AG04450 (cell line): Measurements from ENCODE around the gene DARS1. TPM values are rescaled to one million over a fixed set of nuclear protein-coding genes. Genes with fewer than 3 reads are reported as not detected.

ENCODE experiments used
- CTCF ChIA-PET: fragments of 300-600, 350-600 bp; formaldehyde crosslinking; extraction: SDS; loops from one replicate; lab custom pipeline; 2022; ENCODE audit warnings: antibody characterized with exemption, inconsistent platforms; lab: Charles Lee
- POLR2A ChIA-PET: fragments of 350-600 bp; formaldehyde crosslinking; extraction: SDS; loops from one replicate; lab custom pipeline; 2021; ENCODE audit warnings: antibody characterized with exemption, inconsistent platforms; lab: Yijun Ruan, JAX
- DNase-seq: peaks from one replicate; pipeline ENCODE4 v3.0.0-alpha.2; 2011; ENCODE audit warnings: low read depth, low spot score
- H3K27ac ChIP-seq: one replicate; pipeline ENCODE4 v1.5.1; 2012; ENCODE audit warnings: low read depth, low read length, control low read depth
- H3K27me3 ChIP-seq: one replicate; pipeline ENCODE4 v1.6.0; 2012; ENCODE audit warnings: low read length; ENCODE audit not compliant: control insufficient read depth, insufficient read depth
- H3K4me3 ChIP-seq: 2 replicates; pipeline ENCODE4 v1.5.1; 2011; ENCODE audit warnings: mild to moderate bottlenecking, low read depth, low read length, control low read depth
- H3K9me3 ChIP-seq: 2 replicates; pipeline ENCODE4 v1.5.1; 2012; ENCODE audit warnings: low read length; ENCODE audit not compliant: control insufficient read depth, insufficient read depth
- CTCF ChIP-seq: IDR thresholded peaks from 2 replicates; pipeline ENCODE4 v1.5.1; 2011; ENCODE audit warnings: low read depth, low read length, control low read depth, inconsistent platforms
- polyA plus RNA-seq: library from polyadenylated mRNA; depleted of rRNA; stranded (reverse); fragments of >200 nt; gene quantifications from 2 replicates; pipeline ENCODE4 v1.2.3, GENCODE V29; 2011

DARS1 gene
- polyA plus RNA-seq, 1 experiment: 91.6 TPM

- CTCF ChIA-PET: no interaction called here
- H3K27ac ChIP-seq: no peak overlapping the region
- DNase-seq: no peak
- no peak for TF ChIP-seq CTCF
- POLR2A ChIA-PET: no interaction called here
- no peaks in the 10 kb centered on the region for H3K27me3 ChIP-seq
- H3K4me3 ChIP-seq: no peak overlapping the region
- no peaks in the 10 kb centered on the region for H3K9me3 ChIP-seq
Observed at GRCh38 chr2:135952891-135953290, 32.5 kb downstream of the DARS1 start.

- CTCF ChIA-PET: interaction anchor here (1.0 kb wide), 1 partner anchor 37 kb away, joined by 4 read pairs; no protein-coding TSS in a partner anchor
- DNase-seq: no peak
- Histone ChIP-seq H3K27ac (no peak overlapping the region), H3K4me3 (no peak overlapping the region), H3K27me3 (no peaks in the 10 kb centered on the region), H3K9me3 (no peaks in the 10 kb centered on the region)
- POLR2A ChIA-PET: no interaction called here
- no peak for TF ChIP-seq CTCF
Observed at GRCh38 chr2:135951041-135951583, 34.3 kb downstream of the DARS1 start.

GRCh38 chr2:135949451-135950234 is 35.8 kb downstream of the DARS1 start:
- TF ChIP-seq CTCF: no peak
- Histone ChIP-seq H3K27me3 (no peaks in the 10 kb centered on the region), H3K27ac (no peak overlapping the region), H3K9me3 (no peaks in the 10 kb centered on the region), H3K4me3 (no peak overlapping the region)
- DNase-seq: no peak
- CTCF ChIA-PET: interaction anchor here (1.3 kb wide), 1 partner anchor 36 kb away, joined by 4 read pairs; no protein-coding TSS in a partner anchor
- POLR2A ChIA-PET: no interaction called here

GRCh38 chr2:135948642-135949355 is 36.6 kb downstream of the DARS1 start:
- Histone ChIP-seq H3K27me3 (no peaks in the 10 kb centered on the region), H3K27ac (no peak overlapping the region), H3K9me3 (no peaks in the 10 kb centered on the region), H3K4me3 (no peak overlapping the region)
- POLR2A ChIA-PET: no interaction called here
- CTCF ChIA-PET: interaction anchor here (2.2 kb wide), 1 partner anchor 34 kb away, joined by 10 read pairs; no protein-coding TSS in a partner anchor
- no peak for DNase-seq
- no peak for TF ChIP-seq CTCF

GRCh38 chr2:135948141-135948540 is 37.3 kb downstream of the DARS1 start:
- Histone ChIP-seq H3K27me3 (no peaks in the 10 kb centered on the region), H3K9me3 (no peaks in the 10 kb centered on the region), H3K27ac (no peak overlapping the region), H3K4me3 (no peak overlapping the region)
- POLR2A ChIA-PET: no interaction called here
- no peak for DNase-seq
- TF ChIP-seq CTCF: no peak
- CTCF ChIA-PET: interaction anchor here (2.2 kb wide), 1 partner anchor 34 kb away, joined by 10 read pairs; no protein-coding TSS in a partner anchor
